Esophagus mucosa (tissue), 1 donor: ENCODE measurements around the gene ZNF415. TPM values are rescaled to one million over a fixed set of nuclear protein-coding genes. Genes with fewer than 3 reads are reported as not detected.
"Not testable (repeated sequence)": the region's sequence is repeated elsewhere in the genome, so short reads cannot be mapped to it uniquely, and the experiment has no call there.

Source experiments
- ATAC-seq: fragments of 200-7000 bp; cut with Tn5 transposase; one replicate; pipeline ENCODE4 v1.9.1; 2020
- total RNA-seq: library from RNA; stranded (reverse); gene quantifications from one replicate; pipeline ENCODE4 v1.2.4, GENCODE V29; 2023
- donor health status: DM: yes; HTN: yes; CAD: no.

Gene ZNF415
- 0.28 TPM for total RNA-seq

- ATAC-seq: peak; percentile 53
These were observed at the start of gene ZNF415 for GRCh38 chr19:53132141-53132991. Gene ZNF415, minus strand, starts transcription at chr19:53132910. Its CDS starts 10,234 bp downstream, at chr19:53122676.

- no peak for ATAC-seq
These were observed 49.5 kb upstream of the ZNF415 start for GRCh38 chr19:53182202-53182601.

- no peak for ATAC-seq
These were observed 45.3 kb upstream of the ZNF415 start for GRCh38 chr19:53177986-53178385.

- ATAC-seq: no peak
These were observed 40.2 kb upstream of the ZNF415 start for GRCh38 chr19:53172889-53173288.

GRCh38 chr19:53165691-53166091 lies 33.0 kb upstream of the ZNF415 start:
- no peak for ATAC-seq

- ATAC-seq: no peak
These were observed 28.4 kb upstream of the ZNF415 start for GRCh38 chr19:53161123-53161522.

GRCh38 chr19:53160350-53160749 lies 27.6 kb upstream of the ZNF415 start:
- ATAC-seq: no peak

GRCh38 chr19:53158119-53158656 lies 25.5 kb upstream of the ZNF415 start:
- peak; percentile 26 for ATAC-seq

- ATAC-seq: no peak
These were observed 24.9 kb upstream of the ZNF415 start for GRCh38 chr19:53157626-53158025.

- no peak for ATAC-seq
These were observed 24.1 kb upstream of the ZNF415 start for GRCh38 chr19:53156850-53157249.

- ATAC-seq: no peak
These were observed 14.9 kb upstream of the ZNF415 start for GRCh38 chr19:53147645-53148044.

- ATAC-seq: no peak
These were observed 7.6 kb upstream of the ZNF415 start for GRCh38 chr19:53140351-53140750.

- ATAC-seq: no peak
These were observed 3.7 kb upstream of the ZNF415 start for GRCh38 chr19:53136432-53136831.

GRCh38 chr19:53131727-53132126 lies 983 bp downstream of the ZNF415 start:
- no peak for ATAC-seq

GRCh38 chr19:53131085-53131590 lies 1.6 kb downstream of the ZNF415 start:
- ATAC-seq: no peak

GRCh38 chr19:53130506-53130905 lies 2.2 kb downstream of the ZNF415 start:
- ATAC-seq: no peak

- not testable (repeated sequence) for ATAC-seq
These were observed 5.8 kb downstream of the ZNF415 start for GRCh38 chr19:53126733-53127526.

- no peak for ATAC-seq
These were observed 9.3 kb downstream of the ZNF415 start for GRCh38 chr19:53123400-53123799.

GRCh38 chr19:53112286-53112685 lies 20.4 kb downstream of the ZNF415 start:
- no peak for ATAC-seq

- no peak for ATAC-seq
These were observed 23.2 kb downstream of the ZNF415 start for GRCh38 chr19:53109527-53109926.

- peak; percentile 98 for ATAC-seq
These were observed 29.2 kb downstream of the ZNF415 start, which contains the start of gene ZNF160 for GRCh38 chr19:53103234-53104203. Gene ZNF160, minus strand, starts transcription at chr19:53103422. Its CDS starts 17,146 bp downstream, at chr19:53086276.

GRCh38 chr19:53102756-53103233 lies 29.9 kb downstream of the ZNF415 start:
- ATAC-seq: peak; percentile 62
